ENCODE data around the gene HTR2A.

The HTR2A gene

GRCh38 chr13:46868091-46868490, 28.8 kb downstream of the HTR2A start:
- DNase-seq (ENCODE audit: low spot score), result no peak

DNA sequence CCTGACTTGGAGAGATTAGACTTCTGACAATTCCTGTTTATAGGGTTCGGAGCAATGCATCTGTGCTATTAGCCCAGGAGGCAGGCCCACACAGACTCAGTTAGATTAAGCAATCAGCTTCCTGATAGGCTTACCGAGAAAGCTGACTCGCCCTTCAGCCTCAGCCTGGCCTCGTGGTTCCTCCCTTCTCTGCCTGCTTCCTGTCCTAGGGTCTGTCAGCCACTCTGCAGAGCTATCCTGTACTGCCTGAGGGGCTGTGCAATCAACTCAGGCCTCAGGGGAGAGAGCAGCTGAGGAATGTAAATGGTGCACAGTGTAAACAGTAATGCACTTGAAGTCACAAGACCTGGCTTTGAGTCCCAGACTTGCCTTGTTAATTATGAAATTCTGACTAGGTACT, 30.7 kb downstream of the HTR2A start:
- no peak for DNase-seq (ENCODE audit: low spot score)

DNA sequence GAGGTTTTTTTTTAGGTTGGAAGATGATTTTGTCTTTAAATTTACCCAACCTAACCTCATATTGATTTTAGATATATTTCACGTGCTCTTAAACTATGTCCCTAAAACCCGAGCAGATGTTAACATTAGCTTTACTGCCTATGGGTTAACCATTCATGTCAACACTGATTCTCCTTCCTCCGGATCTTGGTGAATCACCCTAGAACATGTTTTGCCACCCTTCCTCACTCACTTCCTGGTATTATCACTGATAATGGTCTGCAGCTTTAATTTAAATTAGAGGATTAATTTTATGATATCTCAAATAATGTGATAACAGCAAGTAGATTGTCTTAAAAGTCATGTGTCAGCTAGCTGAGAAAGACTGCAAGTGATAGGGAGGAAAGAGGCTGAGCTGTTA, 31.9 kb downstream of the HTR2A start:
- no peak for DNase-seq (ENCODE audit: low spot score)

GRCh38 chr13:46861959-46862358, 34.9 kb downstream of the HTR2A start:
- no peak for DNase-seq (ENCODE audit: low spot score)

DNA sequence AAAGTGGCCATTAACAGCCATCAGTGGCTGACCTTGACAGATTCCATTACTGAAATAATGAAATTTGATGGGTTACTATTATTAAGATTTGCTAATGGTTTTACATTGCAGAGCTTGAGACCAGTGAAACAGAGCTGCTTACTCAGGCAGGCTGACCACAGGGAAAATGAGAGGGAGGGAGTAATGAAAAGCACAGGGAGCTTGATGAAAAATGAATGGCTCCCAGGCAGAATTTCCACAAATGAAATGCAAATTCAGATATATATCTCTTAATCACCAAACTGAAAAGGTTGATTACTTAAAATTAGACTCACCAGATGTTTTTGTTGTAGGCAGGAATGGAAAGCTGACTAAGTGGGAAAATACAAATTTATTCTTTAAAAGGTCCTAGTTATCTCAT, 36.1 kb downstream of the HTR2A start:
- DNase-seq (ENCODE audit: low spot score), result no peak

DNA sequence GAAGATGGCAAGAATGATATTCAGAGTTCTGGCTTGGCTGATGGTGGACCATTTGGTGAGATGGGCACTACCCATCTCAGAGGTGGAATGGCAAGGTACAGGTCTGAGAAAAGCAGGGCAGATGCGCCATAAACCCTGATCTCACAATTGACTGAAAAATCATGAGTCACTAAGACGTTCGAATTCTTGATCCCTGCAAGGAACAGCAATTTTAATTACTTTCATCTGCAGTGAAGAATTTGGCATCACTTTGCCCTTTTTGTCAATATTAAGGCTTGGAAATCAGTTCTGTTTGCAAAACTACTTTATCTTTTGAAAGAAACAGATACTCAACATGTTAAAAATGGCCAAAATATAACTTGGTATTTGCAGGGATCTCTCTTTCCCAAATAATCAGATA, 38.1 kb downstream of the HTR2A start:
- DNase-seq (ENCODE audit: low spot score), result no peak

DNA sequence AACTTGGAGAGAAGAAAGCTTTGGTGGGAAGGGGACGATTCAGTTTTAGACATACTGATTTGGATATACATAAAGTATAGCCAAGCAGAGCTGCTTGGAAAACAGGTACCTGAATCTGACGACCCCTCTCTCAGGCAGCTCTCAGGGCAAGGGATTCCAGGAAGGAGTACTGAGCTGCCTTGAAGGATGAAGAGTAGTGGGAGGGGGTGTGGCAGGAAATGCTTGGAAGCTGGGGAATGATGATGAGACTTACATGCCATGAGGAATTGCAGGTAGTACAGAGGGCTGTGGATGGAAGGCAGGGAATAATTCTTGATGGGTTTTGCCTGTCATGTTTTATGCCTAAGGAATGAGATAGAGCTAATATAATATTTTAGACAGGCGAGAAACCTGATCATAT, 38.7 kb downstream of the HTR2A start:
- DNase-seq (ENCODE audit: low spot score), result no peak

- no peak for DNase-seq (ENCODE audit: low spot score)
Observed at GRCh38 chr13:46855664-46856063, 41.2 kb downstream of the HTR2A start.

- DNase-seq (ENCODE audit: low spot score), result no peak
Observed at GRCh38 chr13:46855166-46855565, 41.7 kb downstream of the HTR2A start.

DNA sequence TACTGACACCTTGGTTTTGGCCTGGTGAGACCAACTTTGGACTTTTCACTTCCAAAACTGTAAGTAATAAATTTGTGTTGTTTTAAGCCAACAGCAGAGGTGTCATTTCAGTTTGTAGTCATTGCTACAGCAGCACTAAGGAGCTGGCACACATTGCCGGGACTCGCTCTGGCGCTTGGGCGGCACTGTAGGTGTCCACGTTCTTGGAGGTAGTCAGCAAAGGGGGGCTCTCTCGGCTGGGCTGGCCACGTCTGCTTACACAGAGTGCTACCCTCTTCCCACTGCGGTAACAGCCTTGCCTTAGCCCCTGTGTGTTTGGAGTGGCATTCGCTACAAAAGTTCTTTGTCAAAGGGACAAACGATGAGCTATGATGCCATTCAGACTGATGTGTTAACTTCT, 44.7 kb downstream of the HTR2A start:
- no peak for DNase-seq (ENCODE audit: low spot score)

DNA sequence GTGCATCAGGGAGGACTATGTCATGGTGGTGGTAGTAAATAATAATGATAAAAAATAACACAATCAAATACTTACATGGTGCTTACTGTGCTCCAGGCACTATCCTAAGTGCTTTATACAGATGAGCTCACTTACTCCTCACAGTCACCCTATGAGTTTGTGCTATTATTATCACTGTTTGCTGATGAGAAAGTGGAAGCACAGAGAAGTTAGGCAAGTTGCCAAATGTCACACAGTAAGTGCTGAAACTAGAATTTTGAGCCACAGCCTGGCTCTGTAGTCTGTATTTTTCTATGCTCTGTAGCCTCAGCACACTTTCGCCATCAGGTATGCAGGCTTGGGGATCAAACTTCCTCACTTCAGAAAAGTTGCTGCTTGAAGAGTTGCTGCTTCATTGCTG, 46.6 kb downstream of the HTR2A start:
- DNase-seq (ENCODE audit: low spot score), result no peak

- no peak for DNase-seq (ENCODE audit: low spot score)
Observed at GRCh38 chr13:46846726-46847125, 50.1 kb downstream of the HTR2A start.

DNA sequence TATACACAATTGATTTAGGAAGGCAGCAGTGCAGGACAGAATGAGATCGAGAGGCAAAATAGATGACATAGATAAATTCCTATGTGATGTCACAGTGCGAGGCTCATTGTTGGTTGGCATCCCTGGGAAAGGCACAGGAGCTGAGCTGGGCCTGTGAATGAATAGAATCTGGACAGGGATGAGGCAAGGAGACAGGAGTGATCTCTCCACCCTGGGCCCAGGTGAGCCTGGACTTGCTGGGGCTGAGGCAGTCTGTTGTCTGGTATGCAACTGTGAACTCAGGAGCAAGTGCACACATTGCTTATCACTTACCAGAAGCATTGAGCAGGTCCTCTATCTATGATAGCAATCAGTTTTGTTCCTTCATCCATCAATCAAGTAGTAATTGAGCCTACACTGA, 51.7 kb downstream of the HTR2A start:
- no peak for DNase-seq (ENCODE audit: low spot score)

GRCh38 chr13:46844431-46844830, 52.4 kb downstream of the HTR2A start:
- DNase-seq (ENCODE audit: low spot score), result no peak

GRCh38 chr13:46839399-46839798, 57.5 kb downstream of the HTR2A start:
- DNase-seq (ENCODE audit: low spot score), result no peak

DNA sequence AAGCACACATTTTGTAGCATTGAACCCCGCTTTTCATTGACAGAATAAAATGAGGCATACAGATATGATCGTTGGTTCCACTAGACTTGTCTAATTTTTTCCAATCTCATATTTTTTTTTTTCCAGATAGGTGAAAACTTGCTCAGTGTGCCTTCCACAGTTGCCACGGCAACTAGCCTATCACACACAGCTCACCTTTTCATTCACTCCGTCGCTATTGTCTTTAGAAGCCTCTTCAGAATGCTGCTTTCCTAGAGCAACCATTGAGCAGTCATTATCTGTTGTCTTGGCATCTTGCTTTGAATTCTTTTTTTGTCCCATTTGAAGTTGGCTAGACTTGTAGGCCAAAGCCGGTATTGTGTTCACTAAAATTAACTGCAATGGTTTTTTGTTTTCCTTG, 62.2 kb downstream of the HTR2A start:
- no peak for DNase-seq (ENCODE audit: low spot score)

GRCh38 chr13:46831588-46832194, 65.2 kb downstream of the HTR2A start:
- peak; percentile 38 for DNase-seq (ENCODE audit: low spot score)

DNA sequence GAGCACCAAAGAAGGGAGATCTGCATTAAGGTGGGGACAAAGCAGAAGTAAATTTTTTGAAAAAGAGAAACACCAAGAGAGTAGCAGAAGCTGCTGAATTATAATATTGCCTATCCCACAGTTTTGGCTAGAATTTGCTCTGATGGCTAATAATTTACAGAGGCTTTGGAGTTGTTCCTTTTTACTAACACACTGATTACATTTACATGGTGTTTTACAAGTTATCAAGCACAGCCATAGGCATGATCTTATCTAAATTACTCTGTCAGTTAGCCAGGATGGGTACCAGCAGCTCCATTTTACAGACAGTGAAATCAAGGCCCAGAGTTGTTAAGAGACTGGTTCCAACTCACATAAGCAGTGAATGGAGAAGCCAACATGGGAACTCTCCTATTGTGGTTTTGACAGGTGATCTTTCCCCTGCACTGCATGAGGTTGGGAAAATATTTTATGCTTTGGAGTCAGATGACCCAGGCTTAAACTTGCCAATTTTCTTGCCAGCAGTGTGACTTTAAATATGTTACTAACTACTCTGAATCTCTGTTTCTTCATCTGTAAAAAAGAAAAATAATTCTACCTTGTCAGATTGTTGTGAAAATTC, 66.3 kb downstream of the HTR2A start:
- no peak for DNase-seq (ENCODE audit: low spot score)

- DNase-seq (ENCODE audit: low spot score), result no peak
Observed at GRCh38 chr13:46822551-46822950, 74.3 kb downstream of the HTR2A start.

GRCh38 chr13:46817838-46818476, 78.9 kb downstream of the HTR2A start:
- no peak for DNase-seq (ENCODE audit: low spot score)

DNA sequence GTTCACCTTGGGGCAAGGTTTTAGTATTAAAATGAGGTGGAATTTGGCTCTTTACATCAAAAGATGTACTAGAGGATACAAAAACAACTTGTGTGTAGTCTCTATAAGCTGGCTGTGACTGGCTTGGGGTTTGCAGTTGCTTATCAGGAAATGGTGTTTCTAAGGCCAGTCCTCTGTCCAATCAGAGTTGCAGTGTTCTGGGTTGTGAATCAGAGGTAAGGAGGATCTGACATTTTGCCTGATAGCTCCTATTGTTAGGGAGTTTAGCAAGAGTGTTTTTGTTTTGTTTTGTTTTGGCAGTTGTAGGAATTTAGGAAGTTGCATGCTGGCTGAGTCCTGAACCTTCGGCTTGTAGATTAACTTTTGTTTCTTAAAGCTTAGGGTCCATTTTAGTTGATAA, 79.8 kb downstream of the HTR2A start:
- DNase-seq (ENCODE audit: low spot score), result no peak

GRCh38 chr13:46816371-46816770, 80.5 kb downstream of the HTR2A start:
- no peak for DNase-seq (ENCODE audit: low spot score)

DNA sequence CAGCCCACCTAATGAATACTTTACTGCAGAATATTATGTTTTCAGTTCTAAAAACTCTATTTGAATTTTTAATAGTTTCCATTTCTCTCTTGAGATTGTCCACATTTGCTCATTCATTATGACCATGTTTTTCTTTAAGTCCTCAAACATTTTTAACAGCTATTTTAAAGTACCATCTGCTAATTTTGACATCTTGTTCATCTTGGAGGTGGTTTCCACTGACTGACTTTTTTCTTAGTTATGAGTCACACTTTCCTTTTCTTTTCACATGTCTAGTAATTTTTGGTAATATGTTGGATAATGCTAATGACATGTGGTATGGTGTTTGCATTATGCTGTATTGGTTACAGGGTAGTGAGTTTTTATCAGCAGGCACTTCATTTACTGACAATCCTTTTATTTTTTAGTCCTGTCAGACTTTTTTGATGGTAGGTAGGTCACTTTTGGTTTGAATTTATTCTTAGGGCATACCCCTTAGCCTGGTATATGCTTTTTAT, 84.5 kb downstream of the HTR2A start:
- DNase-seq (ENCODE audit: low spot score), result no peak

GRCh38 chr13:46810440-46810839, 86.4 kb downstream of the HTR2A start:
- DNase-seq (ENCODE audit: low spot score), result no peak
